GM20431 (cell line): ENCODE results near the gene HES1.

Experiments used
- in situ Hi-C: fragments of 300-500 bp; cut with MseI, MboI; formaldehyde crosslinking; loops from one replicate; pipeline ENCODE4 v1.15.0; 2020; ENCODE audit warnings: low sequenced_read_pairs; ENCODE audit not compliant: unreplicated experiment

The HES1 gene

GRCh38 chr3:194184265-194184751 is 48.4 kb downstream of the HES1 start:
- in situ Hi-C loops = no loop called here

- in situ Hi-C loops = no loop called here
These were observed 48.9 kb downstream of the HES1 start for GRCh38 chr3:194184801-194185200.

- in situ Hi-C loops = no loop called here
These were observed 49.3 kb downstream of the HES1 start for GRCh38 chr3:194185221-194185620.

GRCh38 chr3:194187233-194187944 is 51.4 kb downstream of the HES1 start:
- in situ Hi-C loops = no loop called here
